Activated B cell treated with CpG ODN at 0.5 μM for 24 hours (primary cell): Measurements from ENCODE around the gene ENO2. TPM values are rescaled to one million over a fixed set of nuclear protein-coding genes. Genes with fewer than 3 reads are reported as not detected.

Experiments used
- ATAC-seq: fragments of 200-7000 bp; cut with Tn5 transposase; one replicate; pipeline ENCODE4 v1.10.0; 2021; ENCODE audit warnings: low read depth, mild to moderate bottlenecking, moderate library complexity
- CTCF ChIA-PET: fragments of 350-600 bp; sonication (Branson Sonifier 250); formaldehyde crosslinking; loops from one replicate; lab custom pipeline; 2021; ENCODE audit warnings: antibody characterized with exemption; lab: Charles Lee
- POLR2A ChIA-PET: fragments of 350-600 bp; sonication (Branson Sonifier 250); formaldehyde crosslinking; loops from one replicate; lab custom pipeline; 2021; ENCODE audit warnings: antibody characterized with exemption; lab: Charles Lee
- DNase-seq: peaks from one replicate; pipeline ENCODE4 v3.0.0; 2022
- H3K27ac Mint-ChIP-seq: one replicate; pipeline ENCODE4 v1.8.0; 2020; ENCODE audit warnings: mixed read lengths
- H3K27me3 Mint-ChIP-seq: one replicate; pipeline ENCODE4 v1.8.0; 2021; ENCODE audit warnings: mixed read lengths
- H3K36me3 Mint-ChIP-seq: one replicate; pipeline ENCODE4 v1.8.0; 2021; ENCODE audit warnings: low read depth, mixed read lengths
- H3K4me1 Mint-ChIP-seq: one replicate; pipeline ENCODE4 v1.8.0; 2021; ENCODE audit warnings: mixed read lengths
- H3K4me3 Mint-ChIP-seq: one replicate; pipeline ENCODE4 v1.8.0; 2020; ENCODE audit warnings: mild to moderate bottlenecking, mixed read lengths
- H3K9me3 Mint-ChIP-seq: one replicate; pipeline ENCODE4 v1.8.0; 2020; ENCODE audit warnings: mixed read lengths
- intact Hi-C: fragments of 100-400 bp; cut with micrococcal nuclease; formaldehyde crosslinking; loops from one replicate; pipeline ENCODE4 v1.15.1; 2024
- total RNA-seq: library from RNA; stranded (reverse); gene quantifications from 2 replicates; pipeline ENCODE4 v1.2.3, GENCODE V29; 2022
- TF ChIP-seq, protein P1 (sequence below): fragments of 200-600 bp; IDR thresholded peaks from one replicate; pipeline ENCODE4 v1.8.0; 2022; ENCODE audit warnings: antibody characterized with exemption, mild to moderate bottlenecking

The ENO2 gene
- total RNA-seq, 1 donor from 2014 or later, result 31.0 TPM

DNA sequence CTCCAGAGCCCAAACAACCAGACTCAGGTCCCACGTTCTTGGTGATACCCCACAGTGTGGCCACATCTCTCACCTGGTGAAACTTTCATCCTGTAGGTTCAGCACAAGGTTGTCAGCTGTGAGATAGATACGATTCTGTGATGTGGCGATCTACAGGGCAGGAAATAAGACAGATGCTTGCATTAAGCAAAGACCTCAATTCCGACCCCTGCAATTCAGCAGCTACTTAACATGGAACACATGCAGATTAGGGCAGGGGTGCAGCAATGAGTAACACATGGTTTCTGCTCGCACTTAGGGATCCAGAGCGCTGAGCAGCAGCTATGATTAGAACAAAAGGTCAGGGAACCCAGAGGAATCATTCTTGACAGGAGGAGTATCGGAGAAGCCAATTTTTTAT is 52.0 kb downstream of the ENO2 start:
- ATAC-seq (no peak), DNase-seq (no peak)
- ChIA-PET POLR2A (interaction anchor here (17.0 kb wide), 1 partner anchor 24 kb away, joined by 1516 read pairs; the partner anchor contains the start of genes C12orf57, PTPN6 and RNU7-1), CTCF (interaction anchor here (1.2 to 13.0 kb wide), 4 partner anchors 20 to 97 kb away, joined by 3 to 571 read pairs (median 13); partner anchors contain the start of genes C12orf57, PTPN6, RNU7-1 and SPSB2)
- no peaks in the 10 kb centered on the region for H3K27me3 Mint-ChIP-seq
- H3K9me3 Mint-ChIP-seq, result no peaks in the 10 kb centered on the region
- no peak overlapping the region for H3K27ac Mint-ChIP-seq
- H3K36me3 Mint-ChIP-seq, result peaks cover 56% of the 10 kb centered on the region
- intact Hi-C loops, result no loop called here
- peaks cover 65% of the 10 kb centered on the region for H3K4me1 Mint-ChIP-seq
- TF ChIP-seq, protein P1, sequence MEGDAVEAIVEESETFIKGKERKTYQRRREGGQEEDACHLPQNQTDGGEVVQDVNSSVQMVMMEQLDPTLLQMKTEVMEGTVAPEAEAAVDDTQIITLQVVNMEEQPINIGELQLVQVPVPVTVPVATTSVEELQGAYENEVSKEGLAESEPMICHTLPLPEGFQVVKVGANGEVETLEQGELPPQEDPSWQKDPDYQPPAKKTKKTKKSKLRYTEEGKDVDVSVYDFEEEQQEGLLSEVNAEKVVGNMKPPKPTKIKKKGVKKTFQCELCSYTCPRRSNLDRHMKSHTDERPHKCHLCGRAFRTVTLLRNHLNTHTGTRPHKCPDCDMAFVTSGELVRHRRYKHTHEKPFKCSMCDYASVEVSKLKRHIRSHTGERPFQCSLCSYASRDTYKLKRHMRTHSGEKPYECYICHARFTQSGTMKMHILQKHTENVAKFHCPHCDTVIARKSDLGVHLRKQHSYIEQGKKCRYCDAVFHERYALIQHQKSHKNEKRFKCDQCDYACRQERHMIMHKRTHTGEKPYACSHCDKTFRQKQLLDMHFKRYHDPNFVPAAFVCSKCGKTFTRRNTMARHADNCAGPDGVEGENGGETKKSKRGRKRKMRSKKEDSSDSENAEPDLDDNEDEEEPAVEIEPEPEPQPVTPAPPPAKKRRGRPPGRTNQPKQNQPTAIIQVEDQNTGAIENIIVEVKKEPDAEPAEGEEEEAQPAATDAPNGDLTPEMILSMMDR, result no peak
- H3K4me3 Mint-ChIP-seq, result no peak overlapping the region

DNA sequence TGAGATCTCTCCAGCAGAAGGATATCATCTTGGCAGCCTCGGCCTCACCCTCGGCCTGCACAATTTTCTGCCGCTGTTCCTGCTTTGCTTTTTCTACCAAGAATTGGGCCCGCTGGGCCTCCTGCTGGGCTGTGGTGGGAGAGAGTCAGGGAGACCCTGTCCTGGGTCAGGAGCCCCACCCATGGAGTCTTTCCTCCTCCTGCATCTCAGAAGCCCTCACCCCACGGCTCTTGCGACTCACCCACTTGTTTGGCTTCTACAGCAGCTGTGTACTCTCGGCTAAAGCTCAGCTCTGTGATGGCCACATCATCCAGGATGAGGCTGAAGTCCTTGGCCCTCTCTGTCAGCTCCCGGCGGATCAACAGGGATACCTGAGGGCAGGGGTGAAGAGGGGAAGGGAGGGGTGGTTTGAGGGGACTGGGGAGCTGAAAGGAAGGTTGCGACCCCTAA is 53.3 kb downstream of the ENO2 start:
- peaks cover 65% of the 10 kb centered on the region for H3K4me1 Mint-ChIP-seq
- no peak overlapping the region for H3K4me3 Mint-ChIP-seq
- ATAC-seq (no peak), DNase-seq (no peak)
- no peak overlapping the region for H3K27ac Mint-ChIP-seq
- no peaks in the 10 kb centered on the region for H3K9me3 Mint-ChIP-seq
- intact Hi-C loops, result no loop called here
- H3K36me3 Mint-ChIP-seq, result peaks cover 68% of the 10 kb centered on the region
- ChIA-PET CTCF (interaction anchor here (1.4 to 2.4 kb wide), 3 partner anchors 21 to 30 kb away, joined by 6 to 36 read pairs (median 7); partner anchors contain the start of genes C12orf57 and RNU7-1), POLR2A (interaction anchor here (0.6 to 5.8 kb wide), 6 partner anchors 9 to 32 kb away, joined by 3 to 126 read pairs (median 6); partner anchors contain the start of genes C12orf57, PTPN6 and RNU7-1)
- TF ChIP-seq, protein P1, result no peak
- H3K27me3 Mint-ChIP-seq, result no peaks in the 10 kb centered on the region

DNA sequence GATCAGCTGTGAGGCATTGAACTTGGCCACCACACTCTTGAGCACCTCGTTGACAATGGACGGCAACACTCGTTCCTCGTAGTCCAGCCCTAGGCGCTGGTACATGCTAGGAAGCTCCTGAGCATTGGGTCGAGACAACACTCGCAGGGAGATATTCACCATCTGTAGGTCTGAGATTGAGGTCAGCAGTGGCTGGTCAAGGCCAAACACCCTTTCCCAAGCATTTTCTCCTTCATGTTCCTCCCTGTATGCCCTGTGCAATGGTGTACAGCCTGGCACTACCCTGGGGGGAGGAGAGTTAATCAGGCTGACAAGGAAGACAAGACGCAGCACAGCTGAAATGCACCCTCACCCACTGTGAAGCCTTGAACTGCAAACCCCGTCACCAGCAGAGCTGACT is 54.0 kb downstream of the ENO2 start:
- CTCF ChIA-PET, result interaction anchor here (0.8 to 2.4 kb wide), 6 partner anchors 22 to 95 kb away, joined by 3 to 36 read pairs (median 6); partner anchors contain the start of genes C12orf57, LPCAT3, RNU7-1 and SPSB2

DNA sequence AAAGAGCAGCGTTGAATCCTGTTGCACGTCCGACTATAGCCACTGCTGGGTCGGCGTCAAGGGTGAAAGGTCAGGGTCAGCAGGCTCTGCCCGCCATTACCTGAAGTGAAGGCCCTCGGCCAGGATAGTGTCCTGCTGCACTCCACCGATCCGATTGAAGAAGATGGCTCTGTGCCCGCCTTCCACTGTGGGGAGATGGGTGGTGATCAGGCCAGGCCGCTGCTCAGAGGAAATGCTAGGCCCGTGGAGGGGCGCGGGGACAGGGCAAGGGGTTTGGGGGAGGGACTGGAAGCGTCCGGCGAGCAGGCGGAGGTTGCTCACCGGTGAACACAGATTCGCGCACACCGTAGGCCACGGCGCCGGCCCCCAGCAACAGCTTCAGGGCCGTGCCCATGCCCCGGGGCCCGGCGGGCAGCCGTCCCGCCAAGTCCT is 55.7 kb downstream of the ENO2 start:
- POLR2A ChIA-PET, result interaction anchor here (0.6 to 5.8 kb wide), 13 partner anchors 9 to 301 kb away, joined by 3 to 126 read pairs (median 4); partner anchors contain the start of genes C12orf57, C1RL, LPCAT3 and RNU7-1
- TF ChIP-seq, protein P1, result no peak
- Mint-ChIP-seq H3K4me1 (peaks cover 50% of the 10 kb centered on the region), H3K36me3 (peaks cover 83% of the 10 kb centered on the region), H3K4me3 (peak overlapping the region; percentile 100), H3K9me3 (no peaks in the 10 kb centered on the region), H3K27ac (peak overlapping the region; percentile 100), H3K27me3 (no peaks in the 10 kb centered on the region)
- intact Hi-C loops, result loop anchor here (1.0 to 5.0 kb wide), 10 partner anchors 26 to 363 kb away; partner anchors contain the start of genes C12orf57, C1RL, CHD4 and COPS7A
- ATAC-seq (peak; percentile 3), DNase-seq (no peak)
- CTCF ChIA-PET, result interaction anchor here (1.0 kb wide), 1 partner anchor 26 kb away, joined by 4 read pairs; no protein-coding TSS in a partner anchor

More for the DNA sequence above, 54.0 kb downstream of the ENO2 start:
- Mint-ChIP-seq H3K4me1 (peaks cover 61% of the 10 kb centered on the region), H3K27me3 (no peaks in the 10 kb centered on the region), H3K27ac (no peak overlapping the region), H3K36me3 (peaks cover 71% of the 10 kb centered on the region), H3K4me3 (peak overlapping the region; percentile 100), H3K9me3 (no peaks in the 10 kb centered on the region)
- POLR2A ChIA-PET, result interaction anchor here (0.5 to 5.8 kb wide), 8 partner anchors 10 to 95 kb away, joined by 3 to 126 read pairs (median 6); partner anchors contain the start of genes C12orf57, PTPN6, RNU7-1 and SPSB2
- intact Hi-C loops, result no loop called here
- TF ChIP-seq, protein P1, result no peak
- DNase-seq, result no peak
- ATAC-seq, result no peak

Other genes starting within 250 kb of the ENO2 start
- 81.7 and 98.6 TPM in 2 replicates for gene ZNF384, start 225.2 kb upstream of the ENO2 start, total RNA-seq
- 0.24 and 0.40 TPM in 2 replicates for gene PIANP, start 213.8 kb upstream of the ENO2 start, total RNA-seq
- gene COPS7A, start 190.5 kb upstream of the ENO2 start, total RNA-seq, result 28.1 and 35.8 TPM in 2 replicates
- gene MLF2, start 161.4 kb upstream of the ENO2 start, total RNA-seq, result 102 and 105 TPM in 2 replicates
- 4.8 and 6.4 TPM in 2 replicates for gene PTMS, start 148.2 kb upstream of the ENO2 start, total RNA-seq
- 0.12 TPM in 1 of 2 replicates, not detected in the other for gene LAG3, start 142.1 kb upstream of the ENO2 start, total RNA-seq
- 0.22 and 0.32 TPM in 2 replicates for gene CD4, start 125.1 kb upstream of the ENO2 start, total RNA-seq
- not detected in 2 replicates for gene GPR162, start 92.8 kb upstream of the ENO2 start, total RNA-seq
- gene P3H3, start 86.2 kb upstream of the ENO2 start, total RNA-seq, result not detected in 2 replicates
- gene GNB3, start 73.7 kb upstream of the ENO2 start, total RNA-seq, result 0.51 and 0.60 TPM in 2 replicates
- gene CDCA3, start 63.3 kb upstream of the ENO2 start, total RNA-seq, result 1.2 and 1.6 TPM in 2 replicates
- gene USP5, start 62.4 kb upstream of the ENO2 start, total RNA-seq, result 108 and 110 TPM in 2 replicates
- gene TPI1, start 47.0 kb upstream of the ENO2 start, total RNA-seq, result 306 and 318 TPM in 2 replicates
- 14.4 and 16.2 TPM in 2 replicates for gene SPSB2, start 41.3 kb upstream of the ENO2 start, total RNA-seq
- gene LRRC23, start 9.8 kb upstream of the ENO2 start, total RNA-seq, result 7.7 and 8.8 TPM in 2 replicates
- gene ATN1, start 13.4 kb downstream of the ENO2 start, total RNA-seq, result 42.8 and 50.9 TPM in 2 replicates
- gene RNU7-1, start 29.2 kb downstream of the ENO2 start, total RNA-seq, result not detected in 2 replicates
- gene C12orf57, start 29.4 kb downstream of the ENO2 start, total RNA-seq, result 54.8 and 63.4 TPM in 2 replicates
- gene PTPN6, start 36.8 kb downstream of the ENO2 start, total RNA-seq, result 371 and 393 TPM in 2 replicates
- 240 and 255 TPM in 2 replicates for gene PHB2, start 56.1 kb downstream of the ENO2 start, total RNA-seq
- gene EMG1, start 56.3 kb downstream of the ENO2 start, total RNA-seq, result 89.2 and 91.1 TPM in 2 replicates
- 19.3 and 21.3 TPM in 2 replicates for gene LPCAT3, start 103.9 kb downstream of the ENO2 start, total RNA-seq
- 0.71 and 1.6 TPM in 2 replicates for gene C1S, start 146.1 kb downstream of the ENO2 start, total RNA-seq
- gene C1R, start 177.9 kb downstream of the ENO2 start, total RNA-seq, result 0.54 and 0.78 TPM in 2 replicates
- gene C1RL, start 194.6 kb downstream of the ENO2 start, total RNA-seq, result 13.5 and 19.2 TPM in 2 replicates
- gene RBP5, start 214.3 kb downstream of the ENO2 start, total RNA-seq, result 0.44 TPM in 1 of 2 replicates, not detected in the other
- 14.1 and 14.8 TPM in 2 replicates for gene CLSTN3, start 215.8 kb downstream of the ENO2 start, total RNA-seq